OCI-LY1 (cell line): ENCODE measurements around the gene CAPN14.
A peak's percentile ranks its signal among the peaks of the same experiment; 100 is the strongest.

Experiments used
- H2AFZ ChIP-seq: fragments of 200-600 bp; sonication (generic), shearing (Covaris generic); 2 replicates; pipeline ENCODE4 v1.6.0; 2014; ENCODE audit warnings: antibody characterized with exemption, mild to moderate bottlenecking, low read length
- H3F3A ChIP-seq: fragments of 200-600 bp; sonication (generic), shearing (Covaris generic); 2 replicates; pipeline ENCODE4 v1.6.0; 2014; ENCODE audit warnings: mild to moderate bottlenecking, antibody characterized with exemption, low read length, moderate library complexity; ENCODE audit not compliant: insufficient read depth
- H3K27ac ChIP-seq: fragments of 200-600 bp; sonication (generic); 2 replicates; pipeline ENCODE4 v1.5.1; 2014; ENCODE audit warnings: low read length, mixed run types, mild to moderate bottlenecking, low read depth; ENCODE audit not compliant: poor library complexity, severe bottlenecking
- H3K27me3 ChIP-seq: fragments of 200-600 bp; sonication (generic); 2 replicates; pipeline ENCODE4 v1.6.0; 2014; ENCODE audit warnings: antibody characterized with exemption, mild to moderate bottlenecking, low read length, moderate library complexity; ENCODE audit not compliant: insufficient read depth
- H3K36me3 ChIP-seq: fragments of 200-600 bp; sonication (generic); 2 replicates; pipeline ENCODE4 v1.6.1; 2014; ENCODE audit warnings: mild to moderate bottlenecking, antibody characterized with exemption, low read length, moderate library complexity, mixed read lengths; ENCODE audit not compliant: insufficient read depth
- H3K4me1 ChIP-seq: fragments of 200-600 bp; sonication (generic); 2 replicates; pipeline ENCODE4 v1.5.1; 2014; ENCODE audit warnings: mild to moderate bottlenecking, low read length, moderate library complexity; ENCODE audit not compliant: insufficient read depth, severe bottlenecking
- H3K4me2 ChIP-seq: fragments of 200-600 bp; sonication (generic), shearing (Covaris generic); 2 replicates; pipeline ENCODE4 v1.6.1; 2014; ENCODE audit warnings: low read length
- H3K4me3 ChIP-seq: fragments of 200-600 bp; sonication (generic); 2 replicates; pipeline ENCODE4 v1.5.1; 2014; ENCODE audit warnings: low read length, low read depth, mild to moderate bottlenecking, mixed read lengths; ENCODE audit not compliant: poor library complexity, severe bottlenecking
- H3K79me2 ChIP-seq: fragments of 200-600 bp; shearing (Covaris generic); 2 replicates; pipeline ENCODE4 v1.6.1; 2016; ENCODE audit warnings: mixed run types, low read length, mixed read lengths; ENCODE audit not compliant: insufficient read depth
- H3K9ac ChIP-seq: fragments of 200-600 bp; sonication (generic), shearing (Covaris generic); 2 replicates; pipeline ENCODE4 v1.6.1; 2014; ENCODE audit warnings: mild to moderate bottlenecking, low read length, mixed read lengths
- H3K9me2 ChIP-seq: fragments of 200-600 bp; sonication (generic), shearing (Covaris generic); 2 replicates; pipeline ENCODE4 v1.6.1; 2014; ENCODE audit warnings: low read depth, mild to moderate bottlenecking, low read length, mixed read lengths
- H3K9me3 ChIP-seq: fragments of 200-600 bp; shearing (Covaris generic); 2 replicates; pipeline ENCODE4 v1.6.1; 2014; ENCODE audit warnings: low read length, mixed read lengths
- H4K20me1 ChIP-seq: fragments of 200-600 bp; sonication (generic), shearing (Covaris generic); 2 replicates; pipeline ENCODE4 v1.6.0; 2016; ENCODE audit warnings: mild to moderate bottlenecking, low read length; ENCODE audit not compliant: insufficient read depth
- CTCF ChIP-seq: fragments of 200-600 bp; sonication (generic), shearing (Covaris generic); IDR thresholded peaks from 2 replicates; pipeline ENCODE4 v1.5.1; 2017; ENCODE audit warnings: mild to moderate bottlenecking, antibody characterized with exemption, low read length, moderate library complexity, mixed read lengths
- EZH2 ChIP-seq: fragments of 200-600 bp; sonication (generic), shearing (Covaris generic); IDR thresholded peaks from 2 replicates; pipeline ENCODE4 v1.8.0; 2017; ENCODE audit warnings: borderline replicate concordance, mixed run types, mild to moderate bottlenecking, antibody characterized with exemption, low read length, moderate library complexity, mixed read lengths

Gene CAPN14

GRCh38 chr2:31258351-31258750 lies 41.0 kb upstream of the CAPN14 start:
- no peak overlapping the region for H3K9ac ChIP-seq
- no peaks in the 10 kb centered on the region for H3F3A ChIP-seq
- no peaks in the 10 kb centered on the region for H3K79me2 ChIP-seq
- TF ChIP-seq EZH2, result no peak
- no peak for TF ChIP-seq CTCF
- H3K27me3 ChIP-seq, result no peaks in the 10 kb centered on the region
- no peaks in the 10 kb centered on the region for H3K36me3 ChIP-seq
- peaks cover 23% of the 10 kb centered on the region for H3K4me1 ChIP-seq
- H3K9me3 ChIP-seq, result no peaks in the 10 kb centered on the region
- no peaks in the 10 kb centered on the region for H4K20me1 ChIP-seq
- H3K27ac ChIP-seq, result no peak overlapping the region
- no peak overlapping the region for H3K4me3 ChIP-seq
- H3K4me2 ChIP-seq, result no peak overlapping the region; the same call in 1 of the 2 replicates
- no peaks in the 10 kb centered on the region for H3K9me2 ChIP-seq
- no peak overlapping the region for H2AFZ ChIP-seq

GRCh38 chr2:31256611-31257382 lies 39.5 kb upstream of the CAPN14 start:
- no peaks in the 10 kb centered on the region for H3K36me3 ChIP-seq
- H3K27me3 ChIP-seq, result no peaks in the 10 kb centered on the region
- no peaks in the 10 kb centered on the region for H3K79me2 ChIP-seq
- no peaks in the 10 kb centered on the region for H3K9me2 ChIP-seq
- no peak overlapping the region for H2AFZ ChIP-seq
- no peaks in the 10 kb centered on the region for H4K20me1 ChIP-seq
- H3K4me2 ChIP-seq, result peak overlapping the region; percentile 8; the same call in 1 of the 2 replicates
- no peak for TF ChIP-seq CTCF
- no peak for TF ChIP-seq EZH2
- H3K9me3 ChIP-seq, result no peaks in the 10 kb centered on the region
- H3K4me1 ChIP-seq, result peaks cover 23% of the 10 kb centered on the region
- no peak overlapping the region for H3K9ac ChIP-seq
- no peak overlapping the region for H3K4me3 ChIP-seq
- peak overlapping the region; percentile 53 for H3K27ac ChIP-seq
- no peaks in the 10 kb centered on the region for H3F3A ChIP-seq

GRCh38 chr2:31255911-31256571 lies 38.7 kb upstream of the CAPN14 start:
- Histone ChIP-seq H3K27me3 (no peaks in the 10 kb centered on the region), H3K9me2 (no peaks in the 10 kb centered on the region), H4K20me1 (no peaks in the 10 kb centered on the region), H3K4me3 (no peak overlapping the region), H3K27ac (peak overlapping the region; percentile 53), H2AFZ (no peak overlapping the region), H3K9ac (no peak overlapping the region; the same call in 1 of the 2 replicates), H3K79me2 (no peaks in the 10 kb centered on the region), H3F3A (no peaks in the 10 kb centered on the region), H3K9me3 (no peaks in the 10 kb centered on the region), H3K4me2 (peak overlapping the region; percentile 14; the same call in 1 of the 2 replicates), H3K4me1 (peaks cover 23% of the 10 kb centered on the region), H3K36me3 (no peaks in the 10 kb centered on the region)
- TF ChIP-seq EZH2 (no peak), CTCF (no peak)
